HUES48 (cell line): ENCODE measurements around the gene TUBB8.
"Not testable (repeated sequence)": the region's sequence is repeated elsewhere in the genome, so short reads cannot be mapped to it uniquely, and the experiment has no call there.

Experiments used
- H3K27ac ChIP-seq: one replicate; pipeline ENCODE4 v1.7.0; 2013; ENCODE audit warnings: low read depth, low read length, inconsistent platforms
- H3K27me3 ChIP-seq: 2 replicates; pipeline ENCODE4 v1.6.1; 2013; ENCODE audit warnings: mild to moderate bottlenecking, low read length; ENCODE audit not compliant: control insufficient read depth, insufficient read depth
- H3K36me3 ChIP-seq: 2 replicates; pipeline ENCODE4 v1.6.1; 2013; ENCODE audit warnings: low read length; ENCODE audit not compliant: control insufficient read depth, insufficient read depth
- H3K4me1 ChIP-seq: 2 replicates; pipeline ENCODE4 v1.6.1; 2013; ENCODE audit warnings: mild to moderate bottlenecking, low read length; ENCODE audit not compliant: control insufficient read depth, insufficient read depth
- H3K4me3 ChIP-seq: 2 replicates; pipeline ENCODE4 v1.5.1; 2013; ENCODE audit warnings: mild to moderate bottlenecking, low read depth, low read length
- H3K9ac ChIP-seq: 2 replicates; pipeline ENCODE4 v1.6.1; 2013; ENCODE audit warnings: mild to moderate bottlenecking, low read depth, low read length, moderate library complexity
- H3K9me3 ChIP-seq: 2 replicates; pipeline ENCODE4 v1.6.1; 2013; ENCODE audit warnings: low read length; ENCODE audit not compliant: control insufficient read depth, insufficient read depth

TUBB8 gene

GRCh38 chr10:13315-13635, 35.8 kb downstream of the TUBB8 start:
- H3K9ac ChIP-seq, H3K4me1 ChIP-seq, H3K36me3 ChIP-seq, H3K27me3 ChIP-seq, H3K4me3 ChIP-seq, H3K27ac ChIP-seq, H3K9me3 ChIP-seq: not testable (repeated sequence)

- not testable (repeated sequence) for H3K36me3 ChIP-seq, H3K4me3 ChIP-seq, H3K27me3 ChIP-seq, H3K27ac ChIP-seq, H3K4me1 ChIP-seq, H3K9me3 ChIP-seq, H3K9ac ChIP-seq
Measured at GRCh38 chr10:12444-13314, 36.4 kb downstream of the TUBB8 start.

- H3K9ac ChIP-seq, H3K36me3 ChIP-seq, H3K4me1 ChIP-seq, H3K4me3 ChIP-seq, H3K9me3 ChIP-seq, H3K27ac ChIP-seq, H3K27me3 ChIP-seq: not testable (repeated sequence)
Measured at GRCh38 chr10:11260-11659, 37.8 kb downstream of the TUBB8 start.

GRCh38 chr10:10261-10971, 38.7 kb downstream of the TUBB8 start:
- H3K27me3 ChIP-seq, H3K4me3 ChIP-seq, H3K9me3 ChIP-seq, H3K36me3 ChIP-seq, H3K27ac ChIP-seq, H3K9ac ChIP-seq, H3K4me1 ChIP-seq: not testable (repeated sequence)
